GM10266 (cell line): Measurements from ENCODE around the gene IZUMO2.

Source experiments
- DNase-seq: peaks from one replicate; pipeline ENCODE4 v3.0.0; 2012; ENCODE audit errors: extremely low spot score
- CTCF ChIP-seq: IDR thresholded peaks from 2 replicates; pipeline ENCODE4 v1.5.1; 2012; ENCODE audit warnings: mild to moderate bottlenecking, low read depth; ENCODE audit not compliant: control insufficient read depth, insufficient read depth; ENCODE audit errors: missing control alignments

The IZUMO2 gene

GRCh38 chr19:50204081-50204428 lies 41.0 kb upstream of the IZUMO2 start:
- no peak for TF ChIP-seq CTCF
- no peak for DNase-seq

- TF ChIP-seq CTCF = no peak
- DNase-seq = no peak
These were observed 40.4 kb upstream of the IZUMO2 start, which contains the start of gene MYH14 for GRCh38 chr19:50203281-50204080. Gene MYH14 (plus strand): TSS chr19:50203622. CDS start chr19:50210366, 6,744 bp downstream.

DNA sequence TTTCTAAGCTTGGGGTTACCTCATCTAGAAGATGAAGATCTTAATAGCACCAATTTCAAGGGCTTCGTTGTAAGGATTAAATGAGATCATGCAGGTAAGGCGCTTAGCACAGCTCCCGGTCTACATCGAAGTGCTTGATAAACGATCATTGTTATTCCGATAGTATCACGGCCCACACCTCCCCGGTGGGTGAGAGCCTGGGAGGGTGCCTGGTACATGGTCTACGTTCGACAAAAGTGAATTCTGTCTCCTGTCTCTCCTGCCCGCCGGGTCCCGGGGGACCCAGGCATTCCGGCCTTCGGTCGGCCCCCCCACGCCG lies 39.8 kb upstream of the IZUMO2 start:
- no peak for DNase-seq
- no peak for TF ChIP-seq CTCF

GRCh38 chr19:50202386-50202785 lies 39.3 kb upstream of the IZUMO2 start:
- no peak for TF ChIP-seq CTCF
- no peak for DNase-seq

DNA sequence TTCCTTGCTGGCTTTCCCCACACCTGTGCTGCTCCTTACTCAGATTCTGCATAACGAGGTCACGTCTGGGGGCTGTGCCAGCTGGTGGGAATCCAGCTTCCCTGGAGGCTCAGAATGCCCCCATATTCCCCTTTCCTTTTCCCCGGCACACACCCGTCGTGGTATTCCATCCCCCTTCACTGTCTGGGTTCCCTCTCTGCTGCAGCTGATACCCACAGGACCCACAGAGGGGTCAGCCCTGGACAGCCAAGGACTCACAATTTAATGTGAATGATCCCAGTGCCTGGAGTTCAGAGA lies 36.1 kb upstream of the IZUMO2 start:
- TF ChIP-seq CTCF = no peak
- DNase-seq = no peak

DNA sequence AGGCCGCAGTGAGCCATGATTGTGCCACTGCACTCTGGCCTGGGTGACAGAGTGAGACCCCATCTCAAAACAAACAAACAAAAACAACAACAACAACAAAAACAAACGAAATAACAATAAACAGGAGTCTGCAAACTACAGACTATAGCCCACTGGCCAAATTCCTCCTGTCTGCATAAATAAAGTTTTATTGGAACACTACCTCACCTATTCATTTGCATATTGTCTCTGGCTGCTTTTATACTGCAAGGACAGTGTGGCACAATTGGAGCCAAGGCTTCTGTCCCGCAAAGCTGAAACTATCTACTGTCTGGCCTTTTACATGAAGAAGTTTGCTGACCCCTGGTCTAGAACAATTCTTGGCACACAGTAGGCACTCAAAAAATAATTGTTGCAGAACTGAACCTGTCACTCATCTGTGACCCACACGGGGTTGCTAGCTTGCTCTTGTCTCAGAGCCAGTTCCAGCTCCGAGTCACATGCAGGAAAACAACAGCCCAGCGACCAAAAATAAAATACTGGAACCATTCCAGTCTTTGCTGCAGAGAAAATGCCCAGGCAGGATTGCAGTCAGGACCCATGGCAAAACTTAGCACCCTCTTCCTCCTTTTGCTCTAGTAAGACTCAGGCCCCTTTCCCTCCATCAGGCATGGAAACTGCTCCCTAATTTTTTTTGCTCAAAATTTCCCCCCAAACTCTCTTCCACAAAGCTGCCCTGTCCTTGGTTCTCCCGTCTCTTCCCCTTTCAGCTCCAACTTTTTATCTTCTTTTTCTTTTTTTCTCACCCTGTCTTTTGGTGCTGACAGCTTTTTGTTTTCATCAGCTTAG lies 35.6 kb upstream of the IZUMO2 start:
- DNase-seq = no peak
- TF ChIP-seq CTCF = no peak

DNA sequence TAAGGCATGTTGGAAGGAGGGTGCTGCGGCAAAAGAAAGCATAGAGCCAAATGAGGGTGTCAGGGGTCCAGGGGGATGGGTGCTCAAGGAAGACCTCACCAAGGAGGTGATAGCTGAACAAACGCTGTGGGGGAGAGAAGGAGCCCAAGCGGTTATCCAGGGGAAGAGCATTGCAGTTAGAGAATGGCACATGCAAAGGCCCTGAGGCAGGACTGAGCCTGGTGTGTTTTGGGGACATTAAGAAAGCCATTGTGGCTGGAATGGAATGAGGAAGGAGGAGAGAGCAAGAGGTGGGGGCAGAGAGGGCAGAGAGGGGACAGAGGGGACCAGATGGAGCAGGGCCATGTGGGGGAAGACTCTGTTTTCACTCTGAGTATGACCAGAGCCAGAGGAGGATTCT lies 34.3 kb upstream of the IZUMO2 start:
- no peak for DNase-seq
- no peak for TF ChIP-seq CTCF
